Ishikawa (cell line): ENCODE results near the gene TMEM45A.
A peak's percentile ranks its signal among the peaks of the same experiment; 100 is the strongest.

Experiments
- CEBPB ChIP-seq: IDR thresholded peaks from 2 replicates; pipeline ENCODE4 v1.6.1; 2012
- EP300 ChIP-seq: IDR thresholded peaks from 2 replicates; pipeline ENCODE4 v1.6.1; 2012; ENCODE audit warnings: borderline replicate concordance
- REST ChIP-seq: IDR thresholded peaks from 2 replicates; pipeline ENCODE4 v1.6.1; 2012; ENCODE audit warnings: low read depth, mild to moderate bottlenecking
- TAF1 ChIP-seq: IDR thresholded peaks from 2 replicates; pipeline ENCODE4 v1.6.1; 2012; ENCODE audit warnings: low read depth, mild to moderate bottlenecking
- USF1 ChIP-seq: IDR thresholded peaks from 2 replicates; pipeline ENCODE4 v1.6.1; 2012
- TF ChIP-seq, protein P1 (sequence below): IDR thresholded peaks from 2 replicates; pipeline ENCODE4 v1.6.1; 2012

- TF ChIP-seq EP300 (no peak), CEBPB (no peak), TAF1 (peak; percentile 53), USF1 (no peak), REST (no peak)
- TF ChIP-seq, protein P1, sequence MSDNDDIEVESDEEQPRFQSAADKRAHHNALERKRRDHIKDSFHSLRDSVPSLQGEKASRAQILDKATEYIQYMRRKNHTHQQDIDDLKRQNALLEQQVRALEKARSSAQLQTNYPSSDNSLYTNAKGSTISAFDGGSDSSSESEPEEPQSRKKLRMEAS: peak; percentile 49; the same call in 1 of the 2 replicates
Observed at GRCh38 chr3:100492059-100493006, at the start of gene TMEM45A.
